Neural crest cell (in vitro differentiated cells): ENCODE results near the gene MARCO. TPM values are rescaled to one million over a fixed set of nuclear protein-coding genes. Genes with fewer than 3 reads are reported as not detected.

Source experiments
- DNase-seq: peaks from one replicate; pipeline ENCODE4 v3.0.0; 2021; ENCODE audit warnings: low read depth, mixed read lengths, low spot score
- H3K27ac Mint-ChIP-seq: one replicate; pipeline ENCODE4 v1.8.0; 2021; ENCODE audit warnings: mild to moderate bottlenecking, mixed read lengths; ENCODE audit not compliant: unreplicated experiment
- H3K27me3 Mint-ChIP-seq: 2 replicates; pipeline ENCODE4 v1.8.0; 2021; ENCODE audit warnings: low read depth, mild to moderate bottlenecking, mixed read lengths
- H3K36me3 Mint-ChIP-seq: 2 replicates; pipeline ENCODE4 v1.8.0; 2021; ENCODE audit warnings: low read depth, mild to moderate bottlenecking, mixed read lengths
- H3K4me1 Mint-ChIP-seq: 2 replicates; pipeline ENCODE4 v1.8.0; 2021; ENCODE audit warnings: mixed read lengths
- H3K4me3 Mint-ChIP-seq: one replicate; pipeline ENCODE4 v1.8.0; 2021; ENCODE audit warnings: mild to moderate bottlenecking, mixed read lengths
- H3K9me3 Mint-ChIP-seq: 2 replicates; pipeline ENCODE4 v1.8.0; 2021; ENCODE audit warnings: mixed read lengths
- CTCF ChIP-seq: fragments of 200-600 bp; sonication (generic); conservative IDR thresholded peaks from 2 replicates; pipeline ENCODE4 v1.5.0; 2021; ENCODE audit warnings: antibody characterized with exemption, mild to moderate bottlenecking
- total RNA-seq: library from RNA; stranded (reverse); gene quantifications from 2 replicates; pipeline ENCODE4 v1.2.1, GENCODE V29; 2021

The MARCO gene
- total RNA-seq, 1 donor from 2014 or later, result 0.54 TPM

- H3K36me3 Mint-ChIP-seq, result no peaks in the 10 kb centered on the region
- H3K27ac Mint-ChIP-seq, result no peak overlapping the region
- H3K4me3 Mint-ChIP-seq, result no peak overlapping the region
- no peaks in the 10 kb centered on the region for H3K9me3 Mint-ChIP-seq
- H3K4me1 Mint-ChIP-seq, result no peaks in the 10 kb centered on the region
- H3K27me3 Mint-ChIP-seq, result peaks cover 60% of the 10 kb centered on the region
- DNase-seq, result no peak
- no peak for TF ChIP-seq CTCF
Observed at GRCh38 chr2:119008108-119008507, 66.1 kb downstream of the MARCO start.

- peaks cover 67% of the 10 kb centered on the region for H3K27me3 Mint-ChIP-seq
- no peaks in the 10 kb centered on the region for H3K9me3 Mint-ChIP-seq
- no peak for TF ChIP-seq CTCF
- no peaks in the 10 kb centered on the region for H3K4me1 Mint-ChIP-seq
- H3K4me3 Mint-ChIP-seq, result no peak overlapping the region
- no peaks in the 10 kb centered on the region for H3K36me3 Mint-ChIP-seq
- DNase-seq, result no peak
- no peak overlapping the region for H3K27ac Mint-ChIP-seq
Observed at GRCh38 chr2:119009110-119009509, 67.1 kb downstream of the MARCO start.

GRCh38 chr2:119010336-119010735, 68.3 kb downstream of the MARCO start:
- Mint-ChIP-seq H3K27ac (no peak overlapping the region), H3K27me3 (peaks cover 71% of the 10 kb centered on the region), H3K9me3 (no peaks in the 10 kb centered on the region), H3K4me1 (no peaks in the 10 kb centered on the region), H3K4me3 (no peak overlapping the region), H3K36me3 (no peaks in the 10 kb centered on the region)
- DNase-seq, result no peak
- TF ChIP-seq CTCF, result no peak

GRCh38 chr2:119011162-119011909, 69.3 kb downstream of the MARCO start:
- peak; percentile 80 for TF ChIP-seq CTCF
- peak; percentile 74 for DNase-seq
- peaks cover 81% of the 10 kb centered on the region for H3K27me3 Mint-ChIP-seq
- H3K9me3 Mint-ChIP-seq, result no peaks in the 10 kb centered on the region
- H3K4me1 Mint-ChIP-seq, result no peaks in the 10 kb centered on the region
- no peaks in the 10 kb centered on the region for H3K36me3 Mint-ChIP-seq
- H3K27ac Mint-ChIP-seq, result no peak overlapping the region
- no peak overlapping the region for H3K4me3 Mint-ChIP-seq

- TF ChIP-seq CTCF, result no peak
- Mint-ChIP-seq H3K36me3 (no peaks in the 10 kb centered on the region), H3K4me3 (no peak overlapping the region), H3K27me3 (peaks cover 82% of the 10 kb centered on the region), H3K9me3 (no peaks in the 10 kb centered on the region), H3K4me1 (no peaks in the 10 kb centered on the region), H3K27ac (no peak overlapping the region)
- no peak for DNase-seq
Observed at GRCh38 chr2:119011910-119012209, 69.9 kb downstream of the MARCO start.
